Endodermal cell (in vitro differentiated cells): ENCODE measurements around the gene DPM1. TPM values are rescaled to one million over a fixed set of nuclear protein-coding genes. Genes with fewer than 3 reads are reported as not detected.

Source experiments
- DNase-seq: peaks from one replicate; pipeline ENCODE4 v3.0.0-alpha.2; 2017
- H3K27ac ChIP-seq: 2 replicates; pipeline ENCODE4 v1.5.1; 2013; ENCODE audit warnings: mild to moderate bottlenecking, low read depth, low read length, moderate library complexity
- H3K27me3 ChIP-seq: 2 replicates; pipeline ENCODE4 v1.6.1; 2013; ENCODE audit warnings: mild to moderate bottlenecking, low read length, moderate library complexity; ENCODE audit not compliant: insufficient read depth, control insufficient read depth, poor library complexity, severe bottlenecking
- H3K36me3 ChIP-seq: 2 replicates; pipeline ENCODE4 v1.7.0; 2013; ENCODE audit warnings: mild to moderate bottlenecking, low read length, moderate library complexity; ENCODE audit not compliant: control insufficient read depth, insufficient read depth
- H3K4me1 ChIP-seq: one replicate; pipeline ENCODE4 v1.7.0; 2013; ENCODE audit warnings: low read length; ENCODE audit not compliant: control insufficient read depth, insufficient read depth
- H3K4me3 ChIP-seq: 2 replicates; pipeline ENCODE4 v1.5.1; 2013; ENCODE audit warnings: mild to moderate bottlenecking, low read length, moderate library complexity
- H3K9ac ChIP-seq: 2 replicates; pipeline ENCODE4 v1.6.1; 2013; ENCODE audit warnings: mild to moderate bottlenecking, low read length, moderate library complexity; ENCODE audit not compliant: poor library complexity, severe bottlenecking; ENCODE audit errors: extremely low read depth
- H3K9me3 ChIP-seq: 2 replicates; pipeline ENCODE4 v1.6.1; 2013; ENCODE audit warnings: mild to moderate bottlenecking, low read length, moderate library complexity; ENCODE audit not compliant: control insufficient read depth
- H3K27ac Mint-ChIP-seq: 2 replicates; pipeline ENCODE4 v1.8.0; 2020; ENCODE audit warnings: mixed read lengths
- H3K27me3 Mint-ChIP-seq: 2 replicates; pipeline ENCODE4 v1.8.0; 2021; ENCODE audit warnings: mild to moderate bottlenecking, mixed read lengths; ENCODE audit not compliant: insufficient read depth
- H3K36me3 Mint-ChIP-seq: 2 replicates; pipeline ENCODE4 v1.8.0; 2020; ENCODE audit warnings: low read depth, mixed read lengths
- H3K4me1 Mint-ChIP-seq: 2 replicates; pipeline ENCODE4 v1.8.0; 2020; ENCODE audit warnings: mixed read lengths
- H3K4me3 Mint-ChIP-seq: 2 replicates; pipeline ENCODE4 v1.8.0; 2020; ENCODE audit warnings: mild to moderate bottlenecking, moderate library complexity, mixed read lengths
- H3K9me3 Mint-ChIP-seq: 2 replicates; pipeline ENCODE4 v1.8.0; 2020; ENCODE audit warnings: mild to moderate bottlenecking, mixed read lengths
- CTCF ChIP-seq: fragments of 200-600 bp; sonication (generic); conservative IDR thresholded peaks from 2 replicates; pipeline ENCODE4 v1.5.0; 2021; ENCODE audit warnings: antibody characterized with exemption, mild to moderate bottlenecking
- WGBS, 2 experiments: methylation state at CpG; one replicate each; pipeline versions ENCODE4 v1.1.5 to v1.1.7; 2013; ENCODE audit warnings: missing lambda C conversion rate in 2 of 2, mixed read lengths in 1 of 2; ENCODE audit not compliant: insufficient coverage in 1 of 2, insufficient read length in 1 of 2; 5-methylcytosine and 5-hydroxymethylcytosine counted together
- total RNA-seq, 2 donors: library from RNA; stranded (reverse); fragmentation: NEBNext Ultra II Directional in 1 of 2; extraction: Animal tissue kit (Norgen Biotek cat#: 25700) in 1 of 2; gene quantifications; 2 replicates in 1 of 2; 3 replicates in 1 of 2; pipeline ENCODE4 v1.2.1, GENCODE V29; 2021

The DPM1 gene
- total RNA-seq, 2 donors from 2014 or later, result 54.9 to 58.8 TPM

GRCh38 chr20:50943069-50943468 is 15.3 kb downstream of the DPM1 start:
- no peaks in the 10 kb centered on the region for H3K9me3 ChIP-seq
- WGBS, 2 experiments, result 92 to 93% methylated on average over 7 of the region's 7 CpGs
- no peak overlapping the region for H3K4me3 Mint-ChIP-seq
- no peak for DNase-seq
- no peak overlapping the region for H3K4me3 ChIP-seq
- H3K4me1 ChIP-seq, result no peaks in the 10 kb centered on the region
- no peaks in the 10 kb centered on the region for H3K27me3 Mint-ChIP-seq
- no peak overlapping the region for H3K9ac ChIP-seq
- H3K27me3 ChIP-seq, result no peaks in the 10 kb centered on the region
- no peaks in the 10 kb centered on the region for H3K9me3 Mint-ChIP-seq
- peaks cover 69% of the 10 kb centered on the region for H3K36me3 Mint-ChIP-seq
- no peak overlapping the region for H3K27ac ChIP-seq
- no peak for TF ChIP-seq CTCF
- H3K36me3 ChIP-seq, result peaks cover 81% of the 10 kb centered on the region
- H3K4me1 Mint-ChIP-seq, result no peaks in the 10 kb centered on the region
- H3K27ac Mint-ChIP-seq, result no peak overlapping the region

- Mint-ChIP-seq H3K36me3 (peaks cover 58% of the 10 kb centered on the region), H3K4me3 (no peak overlapping the region), H3K4me1 (peaks cover 10% of the 10 kb centered on the region), H3K27me3 (no peaks in the 10 kb centered on the region), H3K27ac (no peak overlapping the region), H3K9me3 (no peaks in the 10 kb centered on the region)
- no peak overlapping the region for H3K4me3 ChIP-seq
- DNase-seq, result no peak
- 100% methylated on average over 1 of the region's 1 CpG; no CpG with 5 or more reads in 1 of the 2 experiments for WGBS, 2 experiments
- peaks cover 69% of the 10 kb centered on the region for H3K36me3 ChIP-seq
- H3K27me3 ChIP-seq, result no peaks in the 10 kb centered on the region
- H3K4me1 ChIP-seq, result peaks cover 2% of the 10 kb centered on the region
- H3K9ac ChIP-seq, result no peak overlapping the region
- no peak for TF ChIP-seq CTCF
- no peak overlapping the region for H3K27ac ChIP-seq
- no peaks in the 10 kb centered on the region for H3K9me3 ChIP-seq
Observed at GRCh38 chr20:50933589-50933988, 24.7 kb downstream of the DPM1 start.

GRCh38 chr20:50932691-50933280 is 25.5 kb downstream of the DPM1 start:
- H3K27ac ChIP-seq, result no peak overlapping the region
- peaks cover 7% of the 10 kb centered on the region for H3K4me1 ChIP-seq
- DNase-seq, result no peak
- H3K4me3 ChIP-seq, result no peak overlapping the region
- no peaks in the 10 kb centered on the region for H3K27me3 ChIP-seq
- H3K4me3 Mint-ChIP-seq, result no peak overlapping the region
- H3K9me3 ChIP-seq, result no peaks in the 10 kb centered on the region
- TF ChIP-seq CTCF, result no peak
- H3K27ac Mint-ChIP-seq, result no peak overlapping the region
- peaks cover 61% of the 10 kb centered on the region for H3K36me3 Mint-ChIP-seq
- WGBS, 2 experiments, result 100% methylated on average over 1 of the region's 1 CpG; no CpG with 5 or more reads in 1 of the 2 experiments
- H3K9me3 Mint-ChIP-seq, result no peaks in the 10 kb centered on the region
- H3K9ac ChIP-seq, result no peak overlapping the region
- peaks cover 73% of the 10 kb centered on the region for H3K36me3 ChIP-seq
- H3K27me3 Mint-ChIP-seq, result no peaks in the 10 kb centered on the region
- peaks cover 12% of the 10 kb centered on the region for H3K4me1 Mint-ChIP-seq
